ENCODE results near the gene DPY30.

Gene DPY30

DNA sequence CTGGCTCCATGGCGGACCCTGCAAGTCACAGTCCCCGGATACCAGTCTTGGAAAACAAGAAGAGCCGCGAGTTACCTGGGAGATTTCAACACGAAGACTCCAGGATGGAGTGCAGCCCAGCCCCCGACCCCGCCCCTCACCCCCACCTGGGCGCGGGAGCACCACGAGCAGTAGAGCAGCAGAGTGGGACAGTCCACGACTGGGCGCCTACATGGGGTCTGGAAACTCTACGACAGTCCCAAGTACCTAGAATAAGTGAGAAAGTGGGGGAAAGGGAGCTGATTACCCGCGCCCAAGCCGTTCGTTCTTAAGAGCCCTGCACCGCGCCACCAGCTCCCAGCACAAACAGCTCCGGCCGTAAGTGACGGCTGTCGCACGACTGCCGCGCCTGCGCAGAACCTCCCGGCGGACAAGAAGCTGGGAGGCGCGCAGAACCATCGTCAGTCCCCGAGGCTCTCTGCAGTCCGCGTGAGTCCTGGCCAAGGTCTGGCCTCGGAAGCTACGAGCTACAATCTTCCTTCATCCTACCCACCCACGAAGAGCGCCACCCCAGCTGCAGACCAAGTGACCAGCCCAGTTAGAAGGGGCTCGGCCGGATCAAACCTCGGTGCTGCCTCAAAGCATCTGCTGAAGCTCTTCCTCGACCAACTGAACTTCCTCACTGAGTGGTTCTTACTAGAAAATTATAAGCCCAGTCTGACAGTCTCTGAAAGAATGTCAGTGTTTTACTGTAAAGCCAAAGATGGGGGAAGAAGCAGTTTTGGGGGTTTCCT is at the start of gene DPY30:
TSS of gene DPY30 (minus strand) at position 359 of the 773 bp plus-strand sequence. CDS start at position 10, 349 bp downstream.
- TF ChIP-seq, protein P1, sequence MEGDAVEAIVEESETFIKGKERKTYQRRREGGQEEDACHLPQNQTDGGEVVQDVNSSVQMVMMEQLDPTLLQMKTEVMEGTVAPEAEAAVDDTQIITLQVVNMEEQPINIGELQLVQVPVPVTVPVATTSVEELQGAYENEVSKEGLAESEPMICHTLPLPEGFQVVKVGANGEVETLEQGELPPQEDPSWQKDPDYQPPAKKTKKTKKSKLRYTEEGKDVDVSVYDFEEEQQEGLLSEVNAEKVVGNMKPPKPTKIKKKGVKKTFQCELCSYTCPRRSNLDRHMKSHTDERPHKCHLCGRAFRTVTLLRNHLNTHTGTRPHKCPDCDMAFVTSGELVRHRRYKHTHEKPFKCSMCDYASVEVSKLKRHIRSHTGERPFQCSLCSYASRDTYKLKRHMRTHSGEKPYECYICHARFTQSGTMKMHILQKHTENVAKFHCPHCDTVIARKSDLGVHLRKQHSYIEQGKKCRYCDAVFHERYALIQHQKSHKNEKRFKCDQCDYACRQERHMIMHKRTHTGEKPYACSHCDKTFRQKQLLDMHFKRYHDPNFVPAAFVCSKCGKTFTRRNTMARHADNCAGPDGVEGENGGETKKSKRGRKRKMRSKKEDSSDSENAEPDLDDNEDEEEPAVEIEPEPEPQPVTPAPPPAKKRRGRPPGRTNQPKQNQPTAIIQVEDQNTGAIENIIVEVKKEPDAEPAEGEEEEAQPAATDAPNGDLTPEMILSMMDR (IDR thresholded peaks at IDR 0.05; ENCODE audit: insufficient read depth, low read length, missing control alignments), result no peak
- peak within 1 kb of the TSS; percentile 82 for H3K4me3 ChIP-seq (ENCODE audit: low read depth, low read length)
- POLR2A ChIA-PET, result interaction anchor here (0.6 to 1.7 kb wide), 8 partner anchors 15 to 131 kb away, joined by 3 to 23 read pairs (median 3); partner anchors contain the start of genes MEMO1, SLC30A6 and SPAST
- DNase-seq (ENCODE audit: low read depth, low spot score), result peak; percentile 23
- CTCF ChIA-PET, result interaction anchor here (0.7 to 1.2 kb wide), 2 partner anchors 18 to 152 kb away, joined by 3 read pairs; no protein-coding TSS in a partner anchor

DNA sequence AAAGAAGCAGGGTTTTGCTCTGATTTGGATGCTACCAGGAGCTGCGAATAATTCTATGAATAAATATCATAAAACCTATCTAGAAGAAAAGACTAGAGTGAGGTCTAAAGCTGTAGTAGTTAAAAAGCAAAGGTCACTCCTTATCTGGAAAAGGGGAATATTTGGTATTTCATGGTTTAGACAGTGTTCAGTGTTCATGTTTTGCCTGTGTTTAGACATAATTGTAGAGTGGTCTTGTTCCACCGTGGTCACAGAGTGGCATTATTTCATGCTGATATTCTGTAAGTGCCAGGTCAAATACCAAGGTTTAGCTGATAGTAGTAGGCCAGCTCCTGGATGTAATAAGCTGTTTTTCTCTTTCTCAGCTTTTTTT is 34.5 kb upstream of the DPY30 start:
- TF ChIP-seq, protein P1 (IDR thresholded peaks at IDR 0.05; ENCODE audit: insufficient read depth, low read length, missing control alignments), result no peak
- H3K4me3 ChIP-seq (ENCODE audit: low read depth, low read length), result no peak overlapping the region
- CTCF ChIA-PET, result no interaction called here
- DNase-seq (ENCODE audit: low read depth, low spot score), result no peak
- POLR2A ChIA-PET, result no interaction called here

DNA sequence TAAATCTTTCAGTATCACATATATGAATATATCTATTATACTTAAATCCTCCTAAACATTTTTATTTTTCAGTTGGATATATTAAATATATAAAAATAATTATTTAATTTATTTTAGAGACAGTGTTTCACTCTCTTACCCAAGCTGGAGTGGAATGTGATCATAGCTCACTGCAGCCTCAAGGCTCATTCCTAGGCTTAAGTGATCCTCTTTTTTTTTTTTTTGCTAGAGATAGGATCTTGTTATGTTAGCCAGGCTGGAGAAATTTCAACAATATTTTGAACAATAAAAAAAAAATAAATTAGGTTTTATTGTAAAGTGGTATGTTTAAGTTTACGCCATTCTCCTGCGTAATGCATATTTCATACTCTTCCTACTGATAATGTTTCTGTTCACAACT is 27.9 kb upstream of the DPY30 start:
- DNase-seq (ENCODE audit: low read depth, low spot score), result no peak
- H3K4me3 ChIP-seq (ENCODE audit: low read depth, low read length), result no peak overlapping the region
- ChIA-PET CTCF (no interaction called here), POLR2A (no interaction called here)
- TF ChIP-seq, protein P1 (IDR thresholded peaks at IDR 0.05; ENCODE audit: insufficient read depth, low read length, missing control alignments), result no peak

DNA sequence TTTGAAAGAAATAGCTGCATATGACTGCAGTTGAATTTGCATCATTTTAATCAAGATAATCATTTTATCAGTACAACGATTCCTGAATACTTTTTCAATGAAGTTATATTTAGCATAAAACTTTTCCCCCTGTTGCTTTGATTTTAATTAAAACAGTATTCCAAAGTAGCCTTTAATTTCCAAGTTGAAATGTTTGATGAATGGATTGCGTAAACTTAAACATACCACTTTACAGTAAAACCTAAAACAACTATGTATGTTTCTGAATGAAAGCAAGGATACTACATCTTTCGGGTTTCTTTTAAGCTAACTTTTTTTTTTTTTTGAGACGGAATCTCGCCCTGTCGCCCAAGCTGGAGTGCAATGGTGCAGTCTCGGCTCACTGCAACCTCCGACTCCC is 25.1 kb upstream of the DPY30 start:
- TF ChIP-seq, protein P1 (IDR thresholded peaks at IDR 0.05; ENCODE audit: insufficient read depth, low read length, missing control alignments), result no peak
- POLR2A ChIA-PET, result interaction anchor here (0.7 kb wide), 1 partner anchor 101 kb away, joined by 3 read pairs; no protein-coding TSS in a partner anchor
- H3K4me3 ChIP-seq (ENCODE audit: low read depth, low read length), result peak overlapping the region; percentile 78
- CTCF ChIA-PET, result no interaction called here
- no peak for DNase-seq (ENCODE audit: low read depth, low spot score)

DNA sequence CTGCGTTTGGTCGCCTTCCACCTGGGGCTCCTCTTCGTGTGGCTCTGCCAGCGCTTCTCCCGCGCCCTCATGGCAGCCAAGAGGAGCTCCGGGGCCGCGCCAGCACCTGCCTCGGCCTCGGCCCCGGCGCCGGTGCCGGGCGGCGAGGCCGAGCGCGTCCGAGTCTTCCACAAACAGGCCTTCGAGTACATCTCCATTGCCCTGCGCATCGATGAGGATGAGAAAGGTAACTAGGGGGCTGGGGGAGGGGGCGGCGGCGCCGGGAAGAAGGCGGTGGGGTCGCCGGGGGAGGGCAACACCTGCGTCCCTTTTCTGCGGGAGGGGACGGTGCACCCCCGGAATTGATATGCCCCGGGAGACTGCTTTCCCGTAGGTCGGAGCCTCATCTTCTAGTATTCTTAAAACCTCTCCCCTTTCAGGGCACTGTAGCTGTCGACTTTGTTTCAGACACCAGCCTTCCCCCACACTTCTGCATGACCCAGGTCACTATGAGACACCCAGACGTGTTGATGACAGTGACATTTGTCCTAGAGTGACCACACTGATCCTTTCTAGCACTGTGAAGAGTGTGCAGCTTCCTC is 24.5 kb upstream of the DPY30 start:
- POLR2A ChIA-PET, result interaction anchor here (0.7 to 2.6 kb wide), 3 partner anchors 24 to 101 kb away, joined by 3 to 23 read pairs (median 11); partner anchors contain the start of genes DPY30 and SLC30A6
- CTCF ChIA-PET, result interaction anchor here (0.7 to 1.7 kb wide), 5 partner anchors 8 to 72 kb away, joined by 3 to 5 read pairs (median 3); no protein-coding TSS in a partner anchor
- DNase-seq (ENCODE audit: low read depth, low spot score), result no peak
- H3K4me3 ChIP-seq (ENCODE audit: low read depth, low read length), result peak overlapping the region; percentile 78
- TF ChIP-seq, protein P1 (IDR thresholded peaks at IDR 0.05; ENCODE audit: insufficient read depth, low read length, missing control alignments), result no peak

Data from AG04449 (cell line).